OCI-LY3 (cell line): ENCODE data around the gene BMP7.

ENCODE experiments used
- EZH2phosphoT487 ChIP-seq: fragments of 200-600 bp; shearing (Covaris generic); IDR thresholded peaks from 2 replicates; pipeline ENCODE4 v1.6.1; 2018; ENCODE audit warnings: antibody characterized with exemption, mixed run types, low read depth
- TF ChIP-seq, protein P1 (sequence below): fragments of 200-600, 300-600 bp; sonication (generic); IDR thresholded peaks from 2 replicates; pipeline ENCODE4 v1.5.1; 2014; ENCODE audit warnings: antibody characterized with exemption, low read length, low read depth

DNA sequence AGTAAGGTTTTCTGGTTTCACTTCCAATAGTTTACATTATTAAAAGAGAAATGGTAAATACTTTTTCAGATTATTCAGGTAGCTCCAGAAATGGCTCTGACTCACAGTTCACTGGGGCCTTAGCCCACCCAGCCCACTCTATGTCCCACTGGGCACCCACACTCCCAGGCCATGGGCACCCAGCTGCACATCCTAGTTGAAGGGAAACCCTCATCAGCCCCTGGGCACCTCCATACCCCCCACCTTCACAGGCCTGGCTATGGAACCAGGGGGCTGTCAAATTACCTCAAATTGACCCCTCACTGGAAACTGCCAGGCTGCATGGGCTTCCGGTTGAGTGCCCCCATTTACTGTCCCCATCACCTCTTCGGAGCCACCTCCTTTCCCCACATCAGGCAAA is 51.5 kb downstream of the BMP7 start:
- TF ChIP-seq, protein P1, sequence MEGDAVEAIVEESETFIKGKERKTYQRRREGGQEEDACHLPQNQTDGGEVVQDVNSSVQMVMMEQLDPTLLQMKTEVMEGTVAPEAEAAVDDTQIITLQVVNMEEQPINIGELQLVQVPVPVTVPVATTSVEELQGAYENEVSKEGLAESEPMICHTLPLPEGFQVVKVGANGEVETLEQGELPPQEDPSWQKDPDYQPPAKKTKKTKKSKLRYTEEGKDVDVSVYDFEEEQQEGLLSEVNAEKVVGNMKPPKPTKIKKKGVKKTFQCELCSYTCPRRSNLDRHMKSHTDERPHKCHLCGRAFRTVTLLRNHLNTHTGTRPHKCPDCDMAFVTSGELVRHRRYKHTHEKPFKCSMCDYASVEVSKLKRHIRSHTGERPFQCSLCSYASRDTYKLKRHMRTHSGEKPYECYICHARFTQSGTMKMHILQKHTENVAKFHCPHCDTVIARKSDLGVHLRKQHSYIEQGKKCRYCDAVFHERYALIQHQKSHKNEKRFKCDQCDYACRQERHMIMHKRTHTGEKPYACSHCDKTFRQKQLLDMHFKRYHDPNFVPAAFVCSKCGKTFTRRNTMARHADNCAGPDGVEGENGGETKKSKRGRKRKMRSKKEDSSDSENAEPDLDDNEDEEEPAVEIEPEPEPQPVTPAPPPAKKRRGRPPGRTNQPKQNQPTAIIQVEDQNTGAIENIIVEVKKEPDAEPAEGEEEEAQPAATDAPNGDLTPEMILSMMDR = no peak
- TF ChIP-seq EZH2phosphoT487 = no peak
